NCI-H2081 treated with DMSO at 0.1 percent for 48 hours (cell line): Measurements from ENCODE around the gene RNF144B.
"Not testable (repeated sequence)": the region's sequence is repeated elsewhere in the genome, so short reads cannot be mapped to it uniquely, and the experiment has no call there.

Source experiments
- DNase-seq: peaks from one replicate; lab custom pipeline; 2025; lab: John Stamatoyannopoulos, UW

RNF144B gene

DNA sequence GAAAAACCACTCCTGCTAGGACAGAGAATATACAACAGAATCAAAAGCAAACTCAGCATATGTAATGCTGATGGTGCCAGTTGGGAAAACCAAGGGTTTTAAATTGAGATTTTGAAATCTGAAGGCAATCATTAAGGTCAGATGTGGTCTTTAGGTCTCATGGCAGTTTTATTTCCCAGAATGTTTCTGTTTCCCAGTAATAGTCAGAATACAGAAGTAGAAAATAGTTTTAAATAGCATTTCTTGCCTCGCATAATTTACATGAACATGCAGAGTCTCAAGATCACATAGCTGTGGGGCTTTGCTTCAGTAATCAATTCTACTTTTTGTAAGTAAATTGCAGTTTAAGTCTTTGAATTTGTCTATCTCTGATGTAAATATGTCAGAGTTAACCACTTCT, 58.1 kb downstream of the RNF144B start:
- DNase-seq = no peak

DNA sequence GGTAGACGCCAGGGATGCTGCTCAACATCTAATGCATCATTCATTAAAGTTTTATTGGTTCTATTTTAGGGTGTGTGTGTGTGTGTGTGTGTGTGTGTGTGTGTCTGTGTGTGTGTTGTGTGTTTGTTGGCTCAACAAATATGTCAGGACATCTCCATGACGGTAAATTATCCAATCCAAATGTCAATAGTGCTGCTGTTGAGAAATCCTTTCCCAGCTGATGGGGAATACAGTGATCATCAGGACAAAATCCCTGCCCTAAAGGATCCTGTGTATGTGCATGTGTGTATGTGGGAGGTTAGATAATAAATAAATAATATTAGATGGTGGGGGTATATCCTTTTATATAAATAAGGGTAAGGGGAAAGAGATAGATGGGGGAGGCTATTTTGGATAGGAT, 59.6 kb downstream of the RNF144B start:
- DNase-seq = no peak

DNA sequence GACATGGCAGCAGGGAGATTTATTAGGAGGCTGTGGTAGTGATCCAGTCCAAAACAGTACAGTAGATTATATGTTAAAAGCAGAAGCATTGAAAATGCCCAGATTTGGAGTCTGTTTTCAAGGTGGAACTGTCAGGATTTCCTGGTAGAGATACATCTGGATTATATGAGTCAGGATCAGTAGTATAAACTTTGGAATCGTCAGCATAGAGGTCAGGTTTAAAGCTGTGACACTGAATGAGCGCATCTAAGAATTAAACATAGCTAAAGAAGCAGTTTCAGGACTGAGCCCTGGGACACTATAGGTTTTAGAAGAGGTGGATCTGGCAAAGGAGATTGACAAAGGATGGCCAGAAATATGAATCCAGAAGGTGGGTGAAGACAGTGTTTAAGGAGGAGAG, 60.4 kb downstream of the RNF144B start:
- DNase-seq = no peak

DNA sequence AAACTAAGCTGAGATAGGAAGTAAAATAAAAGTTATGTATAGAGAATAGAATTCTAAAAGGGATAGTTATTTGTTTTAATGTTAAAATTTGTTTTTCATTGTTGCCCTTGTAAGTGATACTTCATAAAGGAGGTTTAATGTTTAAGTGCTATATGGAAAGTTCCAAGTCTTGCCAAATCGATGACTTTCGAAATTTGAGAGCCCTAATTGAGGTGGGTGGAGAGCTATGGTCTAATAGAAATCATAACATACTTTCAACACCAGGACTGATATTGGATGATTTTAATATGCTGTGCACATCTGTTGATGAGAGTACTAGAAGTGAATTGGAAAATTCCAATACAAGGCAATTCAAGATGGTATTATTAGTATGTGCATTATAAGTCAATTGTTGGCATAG, 64.6 kb downstream of the RNF144B start:
- DNase-seq = no peak

DNA sequence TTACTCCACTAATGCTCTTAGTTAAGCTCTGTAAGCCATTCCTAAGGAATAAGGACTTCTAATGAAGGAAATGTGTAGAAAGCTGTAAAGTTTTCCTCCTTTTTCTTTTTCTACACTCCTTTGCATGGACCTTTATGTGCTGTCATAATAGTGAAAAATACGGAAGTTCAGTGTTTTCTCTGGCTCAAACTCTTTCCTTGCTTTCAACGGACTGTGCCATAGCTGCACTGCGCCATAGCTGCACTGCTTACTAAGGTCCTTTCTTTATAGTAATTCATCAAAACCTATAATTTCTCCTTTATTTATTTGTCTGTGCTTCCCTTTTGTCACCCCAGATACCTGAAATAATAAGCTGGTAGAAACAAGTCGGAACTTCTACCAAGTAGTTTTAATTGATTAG, 67.3 kb downstream of the RNF144B start:
- DNase-seq = no peak

DNA sequence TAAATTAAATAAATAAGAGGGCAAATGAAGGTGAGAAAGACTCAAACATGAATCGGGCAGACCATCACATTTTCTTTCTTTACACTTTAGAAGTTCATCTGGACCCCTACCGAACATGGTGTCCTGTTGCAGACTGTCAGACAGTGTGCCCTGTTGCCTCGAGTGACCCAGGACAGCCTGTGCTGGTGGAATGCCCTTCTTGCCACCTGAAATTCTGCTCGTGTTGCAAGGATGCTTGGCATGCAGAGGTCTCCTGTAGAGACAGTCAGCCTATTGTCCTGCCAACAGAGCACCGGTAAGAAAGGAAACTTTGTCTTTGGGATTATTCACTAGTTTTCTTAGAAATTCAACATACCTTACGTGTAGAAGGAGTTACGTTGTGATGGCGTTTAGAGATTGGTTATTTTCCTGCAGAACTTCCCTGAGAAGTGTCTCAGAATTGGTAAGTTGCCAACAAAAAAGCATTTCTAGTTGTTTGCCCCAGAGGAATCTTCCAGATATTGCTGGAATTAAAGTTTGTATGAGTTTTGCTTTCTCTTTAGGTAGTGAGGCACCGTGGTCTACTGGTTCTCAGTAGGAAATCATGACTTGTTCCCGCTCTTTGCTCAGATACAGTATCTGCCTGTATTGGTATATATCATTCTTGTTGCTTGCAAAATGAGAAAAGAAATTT, 70.1 kb downstream of the RNF144B start:
- no peak for DNase-seq

DNA sequence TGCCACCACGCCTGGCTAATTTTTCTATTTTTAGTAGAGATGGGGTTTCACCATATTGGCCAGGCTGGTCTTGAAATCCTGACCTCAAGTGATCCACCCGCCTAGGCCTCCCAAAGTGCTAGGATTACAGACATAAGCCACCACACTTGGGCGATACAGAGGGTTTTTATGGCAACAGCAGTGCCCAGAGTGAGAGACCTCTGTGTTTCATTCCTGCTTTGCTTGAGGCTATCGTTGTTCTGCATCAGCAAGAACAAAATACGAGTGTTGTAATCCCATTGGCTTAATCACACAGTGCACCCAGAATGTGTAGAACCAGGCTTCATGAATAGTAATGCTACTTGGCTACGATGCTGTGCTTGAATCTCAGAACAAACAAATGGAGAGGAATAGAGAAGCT, 70.9 kb downstream of the RNF144B start:
- not testable (repeated sequence) for DNase-seq

DNA sequence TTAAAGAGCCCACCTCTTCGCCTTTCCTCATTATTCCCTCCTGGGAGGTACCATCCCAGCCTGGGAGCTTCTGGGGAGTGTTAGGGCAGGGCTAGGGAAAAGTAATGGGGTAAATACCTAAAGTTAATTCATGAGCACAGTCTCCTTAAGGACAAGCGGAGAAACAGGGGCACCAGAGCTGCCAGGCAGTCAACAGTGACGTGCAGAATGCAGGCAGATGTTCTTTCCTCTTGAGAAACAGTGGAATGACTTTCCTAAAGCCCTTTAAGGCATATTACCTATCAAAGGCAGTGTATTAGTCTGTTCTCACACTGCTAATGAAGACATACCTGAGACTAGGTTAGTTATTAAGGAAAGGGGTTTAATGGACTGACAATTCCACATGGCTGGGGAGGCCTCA, 76.3 kb downstream of the RNF144B start:
- DNase-seq = no peak

DNA sequence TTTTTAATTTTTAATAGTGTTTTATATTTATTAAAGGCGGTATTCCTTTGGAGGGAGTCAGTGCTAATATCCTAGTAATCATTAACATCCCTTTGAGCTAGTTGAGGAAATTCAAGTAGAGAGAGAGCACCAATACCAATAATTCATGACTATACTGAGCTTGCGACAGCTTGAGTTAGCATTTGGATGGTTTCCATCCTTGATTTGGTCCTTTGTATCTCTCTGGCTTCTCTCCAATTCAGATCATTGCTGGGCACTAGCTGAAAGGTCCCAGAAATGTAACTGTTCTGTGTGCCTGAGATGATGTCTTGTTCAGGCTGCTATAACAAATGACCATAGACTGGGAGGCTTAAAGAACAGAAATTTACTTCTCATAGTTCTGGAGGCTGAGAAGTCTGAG, 77.0 kb downstream of the RNF144B start:
- DNase-seq = peak; percentile 48

DNA sequence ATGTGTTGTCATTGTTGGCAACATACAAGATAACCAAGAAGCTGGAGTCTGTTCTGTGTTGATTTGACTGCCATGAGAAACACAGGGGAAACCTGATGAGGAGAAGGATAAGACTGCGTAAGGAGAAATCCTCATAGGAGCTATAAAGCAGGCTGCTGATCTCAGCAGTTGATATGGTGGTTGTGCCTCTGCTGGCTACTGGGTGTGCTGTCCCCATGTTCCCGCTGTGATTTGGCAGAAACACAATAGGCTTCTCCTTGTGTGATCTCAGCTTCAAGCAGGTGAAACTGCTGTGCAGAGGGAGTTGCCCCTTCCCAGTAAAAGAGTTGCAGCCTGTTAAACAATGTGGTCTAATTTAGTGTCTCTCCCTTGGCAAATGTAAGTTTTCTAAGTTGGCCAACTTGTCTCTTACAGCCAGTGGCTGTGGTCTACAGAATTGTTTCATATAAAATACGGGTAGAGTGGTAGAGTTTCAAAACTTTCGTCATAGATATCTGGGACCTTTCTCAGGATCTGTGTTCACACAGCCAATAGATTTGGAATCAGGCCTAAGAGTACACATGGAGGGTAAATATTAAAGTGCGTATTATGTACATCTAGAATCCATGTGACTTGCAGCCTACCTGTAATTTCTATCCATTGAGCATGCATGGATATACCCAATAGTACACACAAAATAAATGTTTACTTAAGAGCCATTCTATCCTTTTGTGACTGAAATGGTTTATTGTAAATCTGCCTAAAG, 78.4 kb downstream of the RNF144B start:
- peak; percentile 98 for DNase-seq

DNA sequence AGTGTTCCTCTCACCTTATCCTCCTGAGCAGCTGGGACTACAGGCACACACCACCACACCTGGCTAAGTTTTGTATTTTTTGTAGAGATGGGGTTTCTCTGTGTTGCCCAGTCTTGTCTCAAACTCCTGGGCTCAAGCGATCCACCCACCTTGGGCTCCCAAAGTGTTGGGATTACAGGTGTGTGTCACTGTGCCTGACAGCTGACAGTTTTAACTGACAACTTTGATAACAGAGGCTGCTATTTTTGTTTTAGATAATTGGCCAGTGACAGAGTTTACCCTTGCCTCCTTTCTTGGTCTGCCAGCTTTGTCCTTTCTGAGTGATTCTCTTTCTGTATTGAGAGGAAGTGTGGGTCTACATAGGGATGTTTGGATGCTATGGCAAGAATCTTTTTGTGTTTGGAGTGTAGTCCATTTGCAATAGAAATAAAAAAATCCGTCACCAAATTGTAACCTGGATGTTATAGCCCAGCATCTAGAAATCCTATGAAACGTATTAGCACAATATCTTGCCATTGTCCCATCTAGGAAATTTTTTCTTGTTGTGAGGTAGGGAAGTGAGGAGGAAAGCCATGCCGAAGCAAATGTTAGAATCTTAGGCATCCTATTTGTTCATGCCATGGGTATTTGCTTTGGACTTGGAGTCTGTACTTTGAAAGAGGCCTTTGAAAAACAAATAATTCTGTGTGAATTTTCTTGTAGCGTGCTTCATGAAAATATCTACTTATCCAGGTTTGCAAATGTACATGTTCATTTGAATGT, 80.8 kb downstream of the RNF144B start:
- DNase-seq = no peak

DNA sequence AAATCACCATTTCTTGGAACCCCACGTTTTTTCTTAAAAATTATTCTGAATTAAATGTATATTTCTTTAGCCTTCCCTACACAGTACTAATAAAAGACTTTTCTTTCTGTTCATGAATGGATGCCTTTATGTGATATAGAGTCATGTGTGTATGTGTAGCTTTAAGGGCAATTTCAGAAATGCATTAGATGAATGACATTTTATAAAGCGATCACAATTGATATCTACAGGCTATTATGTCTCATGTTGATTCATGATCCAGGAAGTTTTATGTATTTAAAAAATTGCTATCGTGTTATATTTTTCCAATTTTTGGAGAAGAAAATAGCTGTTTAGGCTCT, 81.3 kb downstream of the RNF144B start:
- no peak for DNase-seq

DNA sequence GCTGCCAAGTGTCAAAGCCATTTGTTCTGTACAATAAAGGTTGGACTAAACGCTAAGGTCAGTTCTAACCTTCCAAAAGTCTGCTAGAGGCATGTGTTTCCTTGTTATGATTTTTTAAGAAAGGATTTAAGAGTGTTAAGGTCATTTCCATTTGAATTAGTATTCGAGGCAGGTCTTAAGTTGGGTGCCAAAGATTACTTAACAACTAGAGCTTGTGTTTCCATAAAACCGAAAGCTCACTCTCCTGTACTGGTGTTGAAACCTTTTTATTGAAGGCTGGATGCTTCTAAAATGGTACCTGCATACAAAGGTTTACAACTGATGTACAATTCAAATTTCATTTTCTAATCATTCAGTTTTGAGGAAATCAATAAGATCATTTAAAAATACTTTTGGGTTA, 82.4 kb downstream of the RNF144B start:
- DNase-seq = no peak

DNA sequence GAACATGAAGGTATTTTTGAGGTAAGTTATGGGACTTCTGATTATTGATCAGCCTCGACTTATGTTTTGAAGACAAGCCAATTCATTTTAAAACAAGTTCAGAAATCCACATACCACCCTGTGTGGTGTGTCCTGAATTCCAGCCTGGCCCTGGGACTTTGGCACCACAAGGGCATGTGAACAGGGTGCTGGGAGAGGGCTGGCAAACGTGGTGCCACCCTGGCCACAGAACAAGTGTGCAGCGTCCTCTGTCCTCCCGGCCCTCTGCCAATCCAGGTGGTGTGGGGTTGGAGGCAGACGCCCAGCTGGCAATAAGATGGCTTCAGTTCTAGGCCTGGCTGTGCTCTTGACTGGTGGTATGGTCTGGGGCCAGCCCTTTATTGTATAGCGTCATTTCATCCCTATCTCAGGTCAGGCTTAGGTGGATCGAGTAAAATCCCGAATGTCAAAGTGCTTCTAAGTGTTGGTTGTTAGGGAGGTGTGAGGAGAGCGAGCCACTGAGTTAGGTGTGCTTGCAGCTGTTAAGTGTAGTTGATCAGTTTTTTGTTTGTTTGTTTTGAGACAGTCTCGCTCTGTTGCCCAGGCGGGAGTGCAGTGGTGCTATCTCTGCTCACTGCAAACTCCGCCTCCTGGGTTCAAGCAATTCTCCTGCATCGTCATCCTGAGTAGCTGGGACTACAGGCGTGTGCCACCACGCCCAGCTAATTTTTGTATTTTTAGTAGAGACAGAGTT, 84.2 kb downstream of the RNF144B start:
- DNase-seq = no peak

DNA sequence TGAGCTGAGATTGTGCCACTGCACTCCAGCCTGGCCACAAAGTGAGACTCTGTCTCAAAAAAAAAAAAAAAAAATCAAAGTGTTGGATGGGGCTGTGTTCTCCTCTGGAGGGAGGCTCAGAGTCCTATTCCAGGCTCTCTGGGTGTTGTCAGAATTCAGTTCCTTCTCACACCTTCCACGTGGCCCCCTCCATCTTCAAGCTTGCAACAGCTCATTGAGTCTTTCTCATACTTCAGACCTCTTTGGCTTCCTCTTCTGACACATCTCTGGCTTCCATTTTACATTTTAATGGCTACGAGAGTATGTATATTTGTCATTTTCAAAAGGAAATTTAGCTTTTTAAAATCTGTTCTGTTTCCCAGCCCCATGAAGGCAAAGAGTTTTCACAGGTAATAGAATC, 85.8 kb downstream of the RNF144B start:
- DNase-seq = no peak

DNA sequence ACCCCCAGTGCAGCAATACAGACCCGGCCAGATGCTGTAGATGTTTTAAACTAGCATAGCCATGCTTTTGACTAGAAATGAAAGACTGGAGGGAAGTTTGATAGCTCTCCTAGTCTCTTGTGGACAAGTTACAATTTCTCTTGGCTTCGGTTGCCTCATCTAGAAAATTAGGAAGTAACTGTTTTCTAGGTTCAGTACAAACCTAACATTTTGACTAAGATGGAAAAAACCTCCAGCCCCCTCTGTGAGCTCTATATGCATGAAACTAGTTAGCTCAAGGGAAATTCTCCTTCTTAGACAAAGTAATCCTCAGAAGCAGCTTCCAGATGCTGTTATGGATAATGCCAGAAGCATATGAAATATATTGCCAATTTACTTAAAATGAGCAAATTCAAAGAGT, 86.6 kb downstream of the RNF144B start:
- no peak for DNase-seq

DNA sequence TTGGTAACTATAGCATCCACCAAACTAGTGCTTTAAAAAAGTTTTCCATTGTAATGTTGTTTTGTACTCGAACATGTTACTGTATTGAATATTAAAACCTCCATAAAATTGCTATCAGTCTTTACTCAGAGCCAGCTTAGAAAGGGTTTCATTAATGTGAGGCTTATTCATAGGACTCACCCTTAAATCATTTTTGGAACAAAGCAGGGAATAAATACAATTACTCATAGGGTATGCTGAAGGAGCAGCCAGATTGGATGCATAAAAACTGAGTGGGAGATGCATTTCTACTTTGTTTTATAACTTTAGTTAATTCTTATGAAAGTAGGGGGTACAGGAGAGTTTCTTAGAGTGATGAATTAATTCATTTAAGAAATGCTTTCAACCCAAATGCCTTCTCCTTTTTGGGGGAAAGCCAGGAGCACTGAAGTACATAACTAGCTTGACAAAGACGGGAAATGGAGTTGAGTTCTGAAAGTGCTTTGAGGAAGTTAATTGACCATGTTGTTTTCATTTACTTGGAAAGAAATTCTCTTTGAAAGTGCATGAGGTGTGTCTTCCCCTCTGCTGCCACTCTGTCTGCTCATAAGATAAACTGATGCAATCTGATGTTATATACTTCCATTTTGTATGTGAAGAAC, 90.3 kb downstream of the RNF144B start:
- no peak for DNase-seq

DNA sequence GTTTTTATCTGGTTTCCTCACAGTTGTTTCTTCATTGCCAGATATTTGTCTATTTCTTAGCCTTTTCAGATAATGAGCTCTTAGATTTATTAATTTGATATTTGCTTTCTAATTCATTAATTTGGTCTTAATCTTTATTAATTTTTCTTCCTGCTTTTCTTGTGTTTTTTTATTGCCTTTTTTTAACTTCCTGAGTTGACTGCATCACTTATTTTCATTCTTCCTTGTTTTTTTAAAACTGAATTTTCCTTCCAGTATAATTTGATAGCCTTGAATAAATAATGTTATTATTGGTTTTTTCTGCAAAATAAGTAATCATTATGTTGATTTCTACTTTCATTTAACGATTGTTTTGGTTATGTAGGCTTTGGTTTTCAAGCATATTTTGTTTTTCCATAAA, 91.5 kb downstream of the RNF144B start:
- DNase-seq = no peak

DNA sequence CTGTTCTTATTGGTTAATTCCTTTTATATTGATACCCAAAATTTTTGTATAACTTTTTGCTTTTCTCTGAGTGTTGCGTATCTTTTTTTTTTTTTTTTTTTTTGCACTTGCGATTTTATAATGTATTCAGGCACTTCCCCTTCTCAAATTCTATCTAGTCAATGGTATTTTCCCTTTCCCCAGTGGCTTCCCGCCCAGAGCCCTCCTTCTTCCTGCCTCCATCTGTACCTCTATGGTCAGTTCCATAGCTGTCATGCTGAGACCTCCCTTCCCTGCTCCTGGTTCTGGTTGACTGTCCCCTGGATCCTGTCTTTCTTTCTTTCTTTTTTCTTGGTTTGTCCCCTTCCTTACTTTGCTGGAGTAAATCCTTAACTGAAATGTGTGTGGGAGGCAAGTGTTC, 94.7 kb downstream of the RNF144B start:
- no peak for DNase-seq

DNA sequence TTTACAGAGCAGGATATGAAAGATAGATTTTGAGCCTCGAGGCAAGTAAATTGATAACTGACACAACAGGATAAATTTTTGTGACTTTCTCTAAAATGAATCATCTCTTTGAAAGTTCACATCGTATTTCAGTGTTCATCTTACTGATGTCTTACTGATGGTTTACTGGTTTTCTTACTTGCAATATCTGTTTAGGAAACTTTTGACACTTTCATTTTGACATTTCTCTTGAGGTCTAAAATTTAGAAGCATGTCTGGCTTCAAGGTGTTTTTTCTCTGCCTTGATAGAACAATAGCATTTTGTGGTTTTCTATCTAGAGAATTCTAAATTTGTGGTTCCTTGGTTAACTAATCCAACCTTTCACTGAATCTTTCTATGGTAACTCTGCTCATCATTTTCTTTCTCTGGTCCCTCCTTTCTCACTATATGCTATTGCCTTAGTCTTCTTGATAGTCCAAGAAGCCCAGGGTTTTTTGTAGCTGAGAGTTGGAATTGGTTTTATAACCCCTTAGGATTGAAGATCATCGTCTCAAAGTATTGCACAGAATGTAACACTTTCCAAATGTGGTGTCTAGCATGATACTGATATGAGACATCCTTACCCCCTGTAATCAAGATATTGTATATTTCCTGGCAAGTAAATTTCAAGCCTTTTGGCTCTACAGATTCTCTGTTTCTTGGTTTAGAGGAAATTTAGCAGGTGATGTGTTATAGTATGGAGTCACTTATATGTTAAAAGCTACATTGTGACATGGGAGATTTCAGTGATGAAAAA, 98.7 kb downstream of the RNF144B start:
- DNase-seq = no peak

DNA sequence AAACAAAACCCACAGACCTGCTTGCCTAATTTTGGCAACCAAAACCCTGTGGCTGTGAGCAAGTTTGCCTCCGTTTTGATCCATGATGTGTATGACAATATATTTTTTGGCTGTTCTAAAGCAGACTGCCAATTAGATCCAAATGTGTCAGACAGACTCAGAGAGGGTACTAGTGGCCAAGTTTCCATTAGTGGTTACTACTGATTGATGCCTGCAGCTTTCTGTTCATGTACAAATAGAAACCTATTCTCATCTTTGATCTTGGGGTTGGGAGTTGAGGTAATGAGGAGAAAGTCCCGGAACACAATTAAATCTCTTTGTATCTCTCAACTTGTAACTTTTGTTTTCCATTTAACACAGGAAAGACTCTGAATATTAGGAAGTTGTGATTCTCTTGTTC, 100.9 kb downstream of the RNF144B start:
- DNase-seq = no peak
